Ovary (tissue), 3 donors: ENCODE measurements around the gene SLA2.

Experiments used
- EP300 ChIP-seq: sonication (generic); formaldehyde crosslinking; IDR thresholded peaks from one replicate; pipeline ENCODE4 v1.6.1; 2017; ENCODE audit warnings: antibody characterized with exemption
- POLR2A ChIP-seq: fragments of 450-650 bp; IDR thresholded peaks from one replicate; pipeline ENCODE4 v1.6.1; 2017; ENCODE audit warnings: antibody characterized with exemption, mild to moderate bottlenecking, moderate library complexity
- TF ChIP-seq, protein P1 (sequence below), 3 donors: fragments of 450-650 bp in 2 of 3; fragments of 200-600 bp in 1 of 3; IDR thresholded peaks; one replicate each; pipeline versions ENCODE4 v1.5.1 to v1.8.0; 2016 to 2022; ENCODE audit warnings: antibody characterized with exemption in 3 of 3, mild to moderate bottlenecking in 1 of 3
- donor health status: DM: no; HTN: no; CAD: no.

DNA sequence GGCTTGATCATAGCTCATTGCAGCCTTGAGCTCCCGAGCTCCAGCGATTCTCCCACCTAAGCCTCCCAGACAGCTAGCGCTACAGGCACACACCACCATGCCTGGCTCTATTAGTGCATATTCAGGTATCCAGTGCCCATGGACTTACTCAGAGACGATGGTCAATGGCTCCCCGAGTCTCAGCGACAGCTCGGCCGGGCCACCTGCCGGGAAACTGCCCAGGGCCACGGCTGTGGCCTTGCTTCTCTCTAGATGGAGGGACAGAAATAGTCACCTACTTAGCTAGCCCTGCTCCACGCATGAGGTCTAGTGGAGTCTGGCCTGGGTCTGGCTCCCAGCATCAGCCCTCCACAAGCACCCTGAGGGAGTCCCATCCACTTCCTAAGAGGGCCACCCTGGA lies 11.7 kb downstream of the SLA2 start:
- TF ChIP-seq, protein P1, sequence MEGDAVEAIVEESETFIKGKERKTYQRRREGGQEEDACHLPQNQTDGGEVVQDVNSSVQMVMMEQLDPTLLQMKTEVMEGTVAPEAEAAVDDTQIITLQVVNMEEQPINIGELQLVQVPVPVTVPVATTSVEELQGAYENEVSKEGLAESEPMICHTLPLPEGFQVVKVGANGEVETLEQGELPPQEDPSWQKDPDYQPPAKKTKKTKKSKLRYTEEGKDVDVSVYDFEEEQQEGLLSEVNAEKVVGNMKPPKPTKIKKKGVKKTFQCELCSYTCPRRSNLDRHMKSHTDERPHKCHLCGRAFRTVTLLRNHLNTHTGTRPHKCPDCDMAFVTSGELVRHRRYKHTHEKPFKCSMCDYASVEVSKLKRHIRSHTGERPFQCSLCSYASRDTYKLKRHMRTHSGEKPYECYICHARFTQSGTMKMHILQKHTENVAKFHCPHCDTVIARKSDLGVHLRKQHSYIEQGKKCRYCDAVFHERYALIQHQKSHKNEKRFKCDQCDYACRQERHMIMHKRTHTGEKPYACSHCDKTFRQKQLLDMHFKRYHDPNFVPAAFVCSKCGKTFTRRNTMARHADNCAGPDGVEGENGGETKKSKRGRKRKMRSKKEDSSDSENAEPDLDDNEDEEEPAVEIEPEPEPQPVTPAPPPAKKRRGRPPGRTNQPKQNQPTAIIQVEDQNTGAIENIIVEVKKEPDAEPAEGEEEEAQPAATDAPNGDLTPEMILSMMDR (IDR thresholded peaks at IDR 0.05) = no peak
- no peak for TF ChIP-seq POLR2A
- TF ChIP-seq EP300 = no peak
